Breast epithelium (tissue), 3 donors: ENCODE measurements around the gene SLC1A3.

Experiments used
- CTCF ChIP-seq, 3 donors: fragments of 450-650 bp; IDR thresholded peaks; one replicate each; pipeline ENCODE4 v1.5.1; 2016 to 2017; ENCODE audit warnings: antibody characterized with exemption in 3 of 3, mild to moderate bottlenecking in 3 of 3, moderate library complexity in 3 of 3
- POLR2A ChIP-seq: fragments of 450-650 bp; IDR thresholded peaks from one replicate; pipeline ENCODE4 v1.6.1; 2016; ENCODE audit warnings: antibody characterized with exemption, mild to moderate bottlenecking, moderate library complexity

- TF ChIP-seq CTCF (IDR thresholded peaks at IDR 0.05) (no peak), POLR2A (no peak)
Measured at GRCh38 chr5:36646100-36646499, 39.7 kb downstream of the SLC1A3 start.
